ENCODE measurements around the gene PIEZO1.
"Not testable (repeated sequence)": the region's sequence is repeated elsewhere in the genome, so short reads cannot be mapped to it uniquely, and the experiment has no call there.

Gene PIEZO1

GRCh38 chr16:88805340-88805715 is 20.3 kb upstream of the PIEZO1 start:
- no peak for DNase-seq (ENCODE audit: low spot score)

- peak; percentile 33 for DNase-seq (ENCODE audit: low spot score)
These were observed 19.7 kb upstream of the PIEZO1 start for GRCh38 chr16:88804552-88805339.

- no peak for DNase-seq (ENCODE audit: low spot score)
These were observed 19.1 kb upstream of the PIEZO1 start for GRCh38 chr16:88804173-88804551.

- DNase-seq (ENCODE audit: low spot score): peak; percentile 85
These were observed 18.4 kb upstream of the PIEZO1 start, which contains the start of gene CDT1 for GRCh38 chr16:88803264-88803987. Gene CDT1 (plus strand): TSS chr16:88803789. CDS start chr16:88803832, 43 bp downstream.

- no peak for DNase-seq (ENCODE audit: low spot score)
These were observed 15.2 kb upstream of the PIEZO1 start for GRCh38 chr16:88800277-88800592.

- no peak for DNase-seq (ENCODE audit: low spot score)
These were observed 14.7 kb upstream of the PIEZO1 start for GRCh38 chr16:88799569-88800276.

- no peak for DNase-seq (ENCODE audit: low spot score)
These were observed 13.9 kb upstream of the PIEZO1 start for GRCh38 chr16:88798772-88799455.

- no peak for DNase-seq (ENCODE audit: low spot score)
These were observed 13.1 kb upstream of the PIEZO1 start for GRCh38 chr16:88798073-88798472.

- no peak for DNase-seq (ENCODE audit: low spot score)
These were observed 11.3 kb upstream of the PIEZO1 start for GRCh38 chr16:88796278-88796677.

- no peak for DNase-seq (ENCODE audit: low spot score)
These were observed 8.4 kb upstream of the PIEZO1 start for GRCh38 chr16:88793251-88793954.

GRCh38 chr16:88792668-88793250 is 7.7 kb upstream of the PIEZO1 start:
- no peak for DNase-seq (ENCODE audit: low spot score)

- DNase-seq (ENCODE audit: low spot score): no peak
These were observed 7.1 kb upstream of the PIEZO1 start for GRCh38 chr16:88792078-88792550.

- no peak for DNase-seq (ENCODE audit: low spot score)
These were observed 5.5 kb upstream of the PIEZO1 start for GRCh38 chr16:88790312-88791211.

GRCh38 chr16:88789594-88789993 is 4.6 kb upstream of the PIEZO1 start:
- DNase-seq (ENCODE audit: low spot score): no peak

- not testable (repeated sequence) for DNase-seq (ENCODE audit: low spot score)
These were observed 3.7 kb upstream of the PIEZO1 start for GRCh38 chr16:88788749-88789148.

GRCh38 chr16:88787579-88788314 is 2.7 kb upstream of the PIEZO1 start:
- DNase-seq (ENCODE audit: low spot score): no peak

GRCh38 chr16:88784856-88785105 is 239 bp downstream of the PIEZO1 start:
- no peak for DNase-seq (ENCODE audit: low spot score)

GRCh38 chr16:88784074-88784855 is 755 bp downstream of the PIEZO1 start:
- peak; percentile 54 for DNase-seq (ENCODE audit: low spot score)

Measured in LoVo (cell line).